Urinary bladder (tissue), 4 donors: ENCODE results near the gene MRPS2. TPM values are rescaled to one million over a fixed set of nuclear protein-coding genes. Genes with fewer than 3 reads are reported as not detected.

ENCODE experiments used
- DNase-seq: peaks from one replicate; pipeline ENCODE4 v3.0.0-alpha.2; 2015; ENCODE audit errors: extremely low spot score
- H3K27ac ChIP-seq: one replicate; pipeline ENCODE4 v1.5.1; 2013; ENCODE audit warnings: low read depth, mild to moderate bottlenecking, moderate library complexity
- H3K36me3 ChIP-seq: one replicate; pipeline ENCODE4 v1.6.1; 2013; ENCODE audit warnings: mild to moderate bottlenecking, moderate library complexity; ENCODE audit not compliant: insufficient read depth
- H3K4me1 ChIP-seq: one replicate; pipeline ENCODE4 v1.6.1; 2013; ENCODE audit warnings: mild to moderate bottlenecking, moderate library complexity; ENCODE audit not compliant: insufficient read depth
- H3K4me3 ChIP-seq: one replicate; pipeline ENCODE4 v1.5.1; 2013; ENCODE audit warnings: low read depth, low read length
- WGBS: extraction: QIAGEN DNeasy Blood & Tissue Kit; methylation state at CpG from one replicate; pipeline ENCODE4 v1.1.7; 2013; 5-methylcytosine and 5-hydroxymethylcytosine counted together
- polyA plus RNA-seq: library from polyadenylated mRNA; stranded (reverse); fragments of 200-250 nt; gene quantifications from one replicate; pipeline ENCODE4 v1.2.3, GENCODE V29; 2013
- total RNA-seq: library from RNA; depleted of rRNA; stranded (reverse); fragments of >200 nt; gene quantifications from one replicate; pipeline ENCODE4 v1.2.3, GENCODE V29; 2014
- donor health status: healthy with polysubstance abuse.
- donor health status: healthy.

MRPS2 gene
- total and polyA plus RNA-seq, 2 donors = 8.6 to 56.7 TPM

DNA sequence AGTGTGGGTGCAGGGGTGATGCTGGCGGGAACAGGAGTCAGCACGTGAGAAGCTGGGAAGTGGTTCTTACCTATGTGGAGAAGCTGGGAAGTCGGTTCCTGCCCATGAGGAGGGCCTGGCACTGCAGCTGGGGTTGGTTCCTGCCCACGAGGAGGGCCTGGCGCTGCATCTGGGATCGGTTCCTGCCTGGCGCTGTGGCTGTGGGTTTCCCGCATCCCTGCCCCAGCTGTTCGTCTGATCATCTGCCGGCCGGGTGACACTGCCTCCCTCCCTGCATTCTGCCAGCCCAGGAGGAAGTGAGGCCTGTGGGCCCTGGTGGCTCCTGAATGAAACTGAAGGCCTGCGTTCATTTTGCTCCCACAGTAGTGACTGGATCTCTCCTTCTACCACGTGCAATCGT lies 50.5 kb downstream of the MRPS2 start:
- WGBS = 60% methylated on average over 14 of the region's 14 CpGs
- no peak overlapping the region for H3K27ac ChIP-seq
- H3K4me3 ChIP-seq = no peak overlapping the region
- H3K36me3 ChIP-seq = no peaks in the 10 kb centered on the region
- no peaks in the 10 kb centered on the region for H3K4me1 ChIP-seq
- no peak for DNase-seq

- 86% methylated on average over 13 of the region's 13 CpGs for WGBS
- H3K4me1 ChIP-seq = no peaks in the 10 kb centered on the region
- no peaks in the 10 kb centered on the region for H3K36me3 ChIP-seq
- no peak for DNase-seq
- H3K4me3 ChIP-seq = no peak overlapping the region
- no peak overlapping the region for H3K27ac ChIP-seq
Measured at GRCh38 chr9:135551456-135551855, 51.0 kb downstream of the MRPS2 start.

- Histone ChIP-seq H3K4me1 (no peaks in the 10 kb centered on the region), H3K36me3 (no peaks in the 10 kb centered on the region), H3K27ac (no peak overlapping the region), H3K4me3 (no peak overlapping the region)
- 77% methylated on average over 18 of the region's 18 CpGs for WGBS
- DNase-seq = no peak
Measured at GRCh38 chr9:135552021-135552697, 51.7 kb downstream of the MRPS2 start.

DNA sequence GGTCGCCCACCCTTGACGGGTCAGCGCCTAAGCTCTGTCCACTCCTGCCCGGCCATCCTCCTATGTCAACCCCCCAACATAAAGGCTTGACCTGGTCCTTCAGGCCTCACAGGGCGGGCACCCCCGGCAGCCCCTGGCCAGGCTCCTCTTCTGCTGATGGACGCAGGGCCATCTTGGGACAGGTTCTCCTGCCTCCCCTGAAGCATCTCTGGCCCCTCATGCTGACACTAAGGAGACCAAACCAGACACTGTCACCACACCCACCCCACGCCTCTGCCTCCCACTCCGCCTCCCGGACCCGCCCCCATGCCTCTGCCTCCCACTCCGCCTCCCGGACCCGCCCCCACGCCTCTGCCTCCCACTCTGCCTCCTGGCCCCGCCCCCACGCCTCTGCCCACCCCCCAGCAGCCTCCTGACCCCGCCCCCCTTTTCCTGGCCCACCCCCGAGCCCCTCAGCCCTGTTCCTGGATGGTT lies 52.3 kb downstream of the MRPS2 start:
- Histone ChIP-seq H3K4me3 (no peak overlapping the region), H3K36me3 (no peaks in the 10 kb centered on the region), H3K27ac (no peak overlapping the region), H3K4me1 (no peaks in the 10 kb centered on the region)
- no peak for DNase-seq
- WGBS = 83% methylated on average over 19 of the region's 19 CpGs

Other genes starting within 250 kb of the MRPS2 start
- 8.9 TPM for gene PPP1R26, start 20.9 kb upstream of the MRPS2 start, total RNA-seq
- 14.1 TPM for gene PPP1R26, start 20.9 kb upstream of the MRPS2 start, polyA plus RNA-seq
- not detected for gene LCN1, start 20.8 kb downstream of the MRPS2 start, total RNA-seq
- not detected for gene LCN1, start 20.8 kb downstream of the MRPS2 start, polyA plus RNA-seq
- gene OBP2A, start 45.4 kb downstream of the MRPS2 start, total RNA-seq = not detected
- gene OBP2A, start 45.4 kb downstream of the MRPS2 start, polyA plus RNA-seq = not detected
- not detected for gene PAEP, start 61.1 kb downstream of the MRPS2 start, total RNA-seq
- not detected for gene PAEP, start 61.1 kb downstream of the MRPS2 start, polyA plus RNA-seq
- not detected for gene GLT6D1, start 138.9 kb downstream of the MRPS2 start, total RNA-seq
- gene GLT6D1, start 138.9 kb downstream of the MRPS2 start, polyA plus RNA-seq = not detected
- not detected for gene LCN9, start 162.6 kb downstream of the MRPS2 start, total RNA-seq
- not detected for gene LCN9, start 162.6 kb downstream of the MRPS2 start, polyA plus RNA-seq
- gene SOHLH1, start 198.8 kb downstream of the MRPS2 start, total RNA-seq = not detected
- gene SOHLH1, start 198.8 kb downstream of the MRPS2 start, polyA plus RNA-seq = not detected
- 0.58 TPM for gene KCNT1, start 201.5 kb downstream of the MRPS2 start, total RNA-seq
- gene KCNT1, start 201.5 kb downstream of the MRPS2 start, polyA plus RNA-seq = 0.37 TPM